Esophagus muscularis mucosa (tissue), 3 donors: Measurements from ENCODE around the gene STX1A.
"Not testable (repeated sequence)": the region's sequence is repeated elsewhere in the genome, so short reads cannot be mapped to it uniquely, and the experiment has no call there.

Source experiments
- POLR2AphosphoS5 ChIP-seq, 2 donors: sonication (generic); formaldehyde crosslinking; IDR thresholded peaks; one replicate each; pipeline ENCODE4 v1.6.1; 2017; ENCODE audit warnings: antibody characterized with exemption in 2 of 2
- TF ChIP-seq, protein P1 (sequence below), 3 experiments: fragments of 200-600 bp in 2 of 3; fragments of 450-650 bp in 1 of 3; sonication (generic) in 2 of 3; IDR thresholded peaks; one replicate each; pipeline ENCODE4 v1.5.1; 2017 to 2019; ENCODE audit warnings: antibody characterized with exemption in 3 of 3, mild to moderate bottlenecking in 2 of 3, moderate library complexity in 1 of 3

DNA sequence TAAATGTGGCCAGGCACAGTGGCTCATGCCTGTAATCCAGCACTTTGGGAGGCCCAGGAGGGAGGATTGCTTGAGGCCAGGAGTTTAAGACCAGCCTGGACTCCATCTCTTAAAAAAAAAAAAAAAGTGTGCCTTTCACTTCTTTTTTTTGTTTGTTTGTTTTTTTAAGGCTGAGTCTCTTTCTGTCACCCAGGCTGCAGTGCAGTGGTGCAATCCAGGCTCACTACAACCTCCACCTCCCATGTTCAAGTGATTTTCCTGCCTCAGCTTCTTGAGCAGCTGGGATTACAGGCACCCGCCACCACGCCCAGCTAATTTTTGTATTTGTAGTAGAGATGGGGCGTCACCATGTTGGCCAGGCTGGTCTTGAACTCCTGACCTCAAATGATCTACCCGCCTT is 2.7 kb upstream of the STX1A start:
- not testable (repeated sequence) for TF ChIP-seq POLR2AphosphoS5 (IDR thresholded peaks at IDR 0.05)
- TF ChIP-seq, protein P1, sequence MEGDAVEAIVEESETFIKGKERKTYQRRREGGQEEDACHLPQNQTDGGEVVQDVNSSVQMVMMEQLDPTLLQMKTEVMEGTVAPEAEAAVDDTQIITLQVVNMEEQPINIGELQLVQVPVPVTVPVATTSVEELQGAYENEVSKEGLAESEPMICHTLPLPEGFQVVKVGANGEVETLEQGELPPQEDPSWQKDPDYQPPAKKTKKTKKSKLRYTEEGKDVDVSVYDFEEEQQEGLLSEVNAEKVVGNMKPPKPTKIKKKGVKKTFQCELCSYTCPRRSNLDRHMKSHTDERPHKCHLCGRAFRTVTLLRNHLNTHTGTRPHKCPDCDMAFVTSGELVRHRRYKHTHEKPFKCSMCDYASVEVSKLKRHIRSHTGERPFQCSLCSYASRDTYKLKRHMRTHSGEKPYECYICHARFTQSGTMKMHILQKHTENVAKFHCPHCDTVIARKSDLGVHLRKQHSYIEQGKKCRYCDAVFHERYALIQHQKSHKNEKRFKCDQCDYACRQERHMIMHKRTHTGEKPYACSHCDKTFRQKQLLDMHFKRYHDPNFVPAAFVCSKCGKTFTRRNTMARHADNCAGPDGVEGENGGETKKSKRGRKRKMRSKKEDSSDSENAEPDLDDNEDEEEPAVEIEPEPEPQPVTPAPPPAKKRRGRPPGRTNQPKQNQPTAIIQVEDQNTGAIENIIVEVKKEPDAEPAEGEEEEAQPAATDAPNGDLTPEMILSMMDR (IDR thresholded peaks at IDR 0.05), result not testable (repeated sequence)
